Bone marrow (tissue), 2 donors: Measurements from ENCODE around the gene BATF3.
"Not testable (repeated sequence)": the region's sequence is repeated elsewhere in the genome, so short reads cannot be mapped to it uniquely, and the experiment has no call there.

ENCODE experiments used
- DNase-seq, 2 donors: peaks; one replicate each; lab custom pipeline; 2025; lab: John Stamatoyannopoulos, UW

Gene BATF3

DNA sequence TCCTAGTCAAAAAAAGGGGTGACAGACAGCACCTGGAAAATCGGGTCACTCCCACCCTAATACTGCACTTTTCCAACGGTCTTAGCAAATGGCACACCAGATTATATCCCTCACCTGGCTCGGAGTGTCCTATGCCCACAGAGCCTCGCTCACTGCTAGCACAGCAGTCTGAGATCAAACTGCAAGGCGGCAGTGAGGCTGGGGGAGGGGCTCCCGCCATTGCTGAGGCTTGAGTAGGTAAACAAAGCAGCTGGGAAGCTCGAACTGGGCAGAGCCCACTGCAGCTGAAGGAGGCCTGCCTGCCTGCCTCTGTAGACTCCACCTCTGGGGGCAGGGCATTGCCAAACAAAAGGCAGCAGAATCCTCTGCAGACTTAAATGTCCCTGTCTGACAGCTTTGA is 41.4 kb downstream of the BATF3 start:
- not testable (repeated sequence) for DNase-seq

DNA sequence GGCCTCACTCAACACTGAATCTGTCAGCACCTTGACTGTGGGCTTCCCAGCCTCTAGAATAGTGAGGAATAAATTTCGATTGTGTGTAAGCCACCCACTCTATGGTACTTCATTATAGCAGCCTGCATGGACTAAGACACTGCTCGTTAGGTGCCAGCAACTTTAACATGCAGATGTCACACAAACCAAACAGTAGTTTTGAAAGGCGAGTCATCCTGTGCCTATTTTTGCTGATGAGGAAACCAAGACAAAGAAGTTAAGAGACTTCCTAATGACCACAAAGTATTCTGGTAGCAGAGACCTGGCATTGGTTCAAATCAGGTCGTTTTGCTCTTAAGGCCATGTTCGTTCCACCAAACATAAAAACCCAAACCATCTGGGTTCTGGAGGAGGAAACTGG is 42.9 kb downstream of the BATF3 start:
- DNase-seq = no peak

DNA sequence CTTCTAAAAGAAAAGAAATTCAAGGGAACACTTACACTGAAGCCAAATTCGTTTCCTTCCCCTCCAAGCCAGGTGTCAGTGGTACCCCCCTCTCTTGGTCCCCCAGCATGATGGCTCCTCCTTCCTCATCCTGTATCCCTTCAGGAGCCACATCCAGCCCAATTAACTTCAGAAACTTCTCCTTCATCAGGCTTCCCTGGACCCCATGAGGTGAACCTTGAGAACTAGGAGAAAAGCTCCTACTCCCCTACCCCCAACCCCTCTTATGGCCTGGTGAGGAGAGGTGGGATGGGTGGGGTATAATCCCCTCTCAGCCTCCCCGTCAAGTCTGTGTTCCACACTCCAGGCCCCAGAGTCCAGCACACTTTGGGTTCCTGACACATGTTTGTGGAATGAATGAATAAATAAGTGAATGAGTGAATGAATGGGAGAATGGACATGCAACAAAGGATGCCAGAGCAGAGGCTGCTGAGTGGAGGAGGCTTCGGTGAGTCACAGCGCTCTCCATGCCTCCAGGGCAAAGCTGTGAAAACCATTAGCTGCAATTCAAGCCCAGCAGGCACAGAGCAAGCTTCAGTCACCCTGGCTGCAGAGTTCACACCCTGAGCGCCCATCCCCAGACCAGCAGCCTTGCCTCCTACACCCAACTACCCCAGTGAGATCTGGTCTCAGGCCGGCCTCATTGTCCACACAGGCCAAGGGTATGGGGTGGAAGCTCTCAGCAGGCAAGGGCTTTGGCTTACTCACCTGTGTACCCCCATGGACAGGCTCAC is 43.8 kb downstream of the BATF3 start:
- no peak for DNase-seq

DNA sequence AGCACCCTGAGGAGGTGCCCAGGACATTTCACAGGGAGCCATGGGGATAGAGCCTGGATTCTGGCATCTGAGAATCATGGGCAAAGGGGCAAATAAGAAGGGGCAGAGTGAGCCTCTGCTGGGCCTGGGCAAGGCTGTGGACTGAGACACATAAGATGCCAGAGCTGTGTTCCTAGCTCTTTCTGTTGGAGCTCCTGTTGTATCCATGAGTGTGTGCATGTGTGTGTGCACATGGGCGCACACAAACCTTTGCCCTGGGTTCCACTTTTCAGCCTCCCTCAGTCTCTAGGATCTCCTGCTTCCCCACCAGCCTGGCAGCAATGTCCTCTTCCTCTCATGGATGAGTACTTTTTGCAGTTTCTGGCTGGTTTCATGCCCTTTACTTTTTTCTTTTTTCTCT is 47.0 kb downstream of the BATF3 start:
- DNase-seq = no peak

DNA sequence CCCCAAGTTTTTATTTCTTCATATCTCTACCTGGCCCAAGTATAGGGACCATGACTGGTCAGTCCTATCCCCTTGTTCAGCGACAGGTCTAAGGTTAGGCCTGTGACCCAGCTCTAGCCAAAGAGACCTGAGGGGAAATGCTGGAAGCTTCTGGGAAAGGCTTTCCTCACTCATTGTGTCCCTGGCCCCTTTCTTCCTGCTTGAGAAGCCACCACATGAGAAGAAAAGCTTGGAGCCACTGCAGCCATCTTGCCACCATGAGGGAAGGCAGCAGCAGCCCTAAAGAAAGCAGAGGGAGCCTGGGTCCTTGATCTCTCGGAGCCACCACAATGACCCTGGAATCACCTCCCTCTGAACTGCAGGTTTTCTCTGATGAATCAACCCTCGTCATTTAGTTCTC is 47.7 kb downstream of the BATF3 start:
- no peak for DNase-seq

DNA sequence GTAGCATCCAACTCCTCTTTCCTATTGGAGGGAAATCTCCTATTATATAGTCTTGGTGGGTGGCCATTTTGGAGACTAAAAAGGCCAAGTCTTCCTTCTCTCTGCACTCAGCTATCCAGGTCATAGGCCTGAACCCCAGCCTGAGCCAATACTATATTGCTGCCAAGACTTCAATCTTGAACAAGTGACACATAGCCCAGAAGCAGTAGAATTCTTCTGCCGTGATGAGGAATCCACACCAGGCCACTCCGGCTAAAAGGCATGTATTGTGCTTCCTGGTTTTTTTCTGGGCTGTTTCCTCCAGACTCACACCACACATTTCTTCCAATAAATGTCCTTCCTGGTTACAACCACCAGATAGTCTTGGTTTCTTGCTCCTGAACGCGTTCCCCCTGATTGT is 48.1 kb downstream of the BATF3 start:
- no peak for DNase-seq

DNA sequence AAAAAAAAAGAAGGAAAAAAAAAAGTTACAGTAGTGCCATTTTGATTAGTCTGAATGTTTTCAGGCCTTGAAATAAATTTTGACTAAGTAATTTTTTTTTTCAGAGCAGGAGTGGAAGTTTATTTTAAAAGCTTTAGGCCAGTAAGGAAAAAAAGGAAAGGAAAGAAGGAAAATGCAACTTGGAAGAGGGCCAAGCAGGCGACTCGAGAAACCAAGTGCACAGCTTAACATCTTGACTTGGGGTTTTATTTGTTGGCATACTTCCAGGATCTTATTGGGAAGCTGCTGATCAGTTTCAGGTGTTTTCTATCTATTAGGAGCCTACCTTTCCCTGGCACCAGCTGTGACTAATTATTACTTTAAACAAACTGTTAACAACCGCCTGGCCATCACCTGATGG is 49.4 kb downstream of the BATF3 start:
- DNase-seq = no peak

DNA sequence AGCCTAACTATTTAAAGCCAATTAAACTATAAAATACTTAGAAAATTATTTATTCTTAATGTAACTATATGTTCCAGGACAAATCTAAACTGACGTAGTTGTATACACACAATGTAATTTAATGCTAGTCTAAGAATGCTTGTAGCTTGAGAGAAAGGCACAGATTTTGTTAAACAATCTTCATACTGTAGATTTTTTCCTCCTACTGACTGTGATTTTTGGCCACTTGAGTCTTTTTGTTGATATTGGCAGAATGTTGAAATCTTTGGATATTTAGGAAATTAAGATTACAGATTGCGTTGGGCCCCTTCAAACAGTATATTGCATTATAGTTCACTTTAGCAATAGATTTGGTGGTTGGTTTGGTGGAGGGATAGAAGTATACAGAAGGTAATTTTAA is 50.6 kb downstream of the BATF3 start:
- no peak for DNase-seq

DNA sequence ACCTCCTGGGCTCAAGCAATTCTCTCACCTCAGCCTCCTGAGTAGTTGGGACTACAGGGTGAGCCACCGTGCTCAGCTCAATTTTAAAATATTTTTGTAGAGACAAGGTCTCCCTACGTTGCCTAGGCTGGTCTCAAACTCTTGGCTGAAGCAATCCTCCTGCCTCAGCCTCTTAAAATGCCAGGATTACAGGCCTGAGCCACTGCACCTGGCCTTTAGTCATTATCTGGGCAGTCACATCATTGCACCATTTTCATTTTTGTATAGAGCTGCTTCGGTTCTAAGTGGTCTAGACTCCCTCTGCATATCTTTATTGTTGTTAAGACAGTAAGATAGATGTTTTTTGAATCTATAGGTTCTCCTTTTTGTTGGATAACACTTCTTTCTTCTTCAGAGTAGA is 51.2 kb downstream of the BATF3 start:
- no peak for DNase-seq

DNA sequence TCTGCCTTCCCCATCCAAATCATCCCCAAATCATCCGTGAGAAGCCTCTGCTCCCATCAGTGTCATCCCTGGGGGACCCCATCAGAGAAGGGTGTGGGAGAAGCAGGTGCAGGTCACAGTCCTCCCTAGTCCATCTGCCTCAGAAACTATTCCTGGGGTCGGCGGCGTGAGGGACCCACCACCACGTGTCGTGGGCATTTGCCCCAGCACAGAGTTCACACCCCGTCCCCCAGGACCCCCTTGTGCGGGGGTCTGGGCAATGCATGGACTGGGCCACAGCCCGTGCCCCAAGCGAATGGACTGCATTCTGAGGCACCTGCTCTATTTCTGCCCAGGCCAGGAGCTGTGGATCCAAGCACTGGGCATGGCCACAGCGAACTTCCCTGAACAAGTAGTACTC is 52.6 kb downstream of the BATF3 start:
- no peak for DNase-seq

DNA sequence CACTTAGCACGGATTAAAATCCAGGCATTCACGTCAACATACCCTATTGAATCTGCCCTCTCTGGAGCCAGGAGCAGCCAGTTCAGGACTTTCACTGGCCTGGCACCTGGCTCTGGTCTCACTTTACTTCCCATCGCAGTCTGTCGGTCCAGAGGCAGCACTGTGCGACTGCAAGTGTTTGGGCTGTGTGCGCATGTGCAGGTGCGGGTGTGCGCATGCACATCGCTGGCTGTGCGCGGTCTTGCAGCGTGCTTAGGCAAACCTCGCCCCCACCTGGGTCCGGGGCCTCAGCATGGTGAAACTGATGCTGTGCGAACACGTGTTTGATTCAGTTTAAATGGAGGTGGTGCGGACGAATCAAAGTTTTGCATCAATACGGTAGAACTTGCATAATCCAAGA is 53.1 kb downstream of the BATF3 start:
- no peak for DNase-seq

DNA sequence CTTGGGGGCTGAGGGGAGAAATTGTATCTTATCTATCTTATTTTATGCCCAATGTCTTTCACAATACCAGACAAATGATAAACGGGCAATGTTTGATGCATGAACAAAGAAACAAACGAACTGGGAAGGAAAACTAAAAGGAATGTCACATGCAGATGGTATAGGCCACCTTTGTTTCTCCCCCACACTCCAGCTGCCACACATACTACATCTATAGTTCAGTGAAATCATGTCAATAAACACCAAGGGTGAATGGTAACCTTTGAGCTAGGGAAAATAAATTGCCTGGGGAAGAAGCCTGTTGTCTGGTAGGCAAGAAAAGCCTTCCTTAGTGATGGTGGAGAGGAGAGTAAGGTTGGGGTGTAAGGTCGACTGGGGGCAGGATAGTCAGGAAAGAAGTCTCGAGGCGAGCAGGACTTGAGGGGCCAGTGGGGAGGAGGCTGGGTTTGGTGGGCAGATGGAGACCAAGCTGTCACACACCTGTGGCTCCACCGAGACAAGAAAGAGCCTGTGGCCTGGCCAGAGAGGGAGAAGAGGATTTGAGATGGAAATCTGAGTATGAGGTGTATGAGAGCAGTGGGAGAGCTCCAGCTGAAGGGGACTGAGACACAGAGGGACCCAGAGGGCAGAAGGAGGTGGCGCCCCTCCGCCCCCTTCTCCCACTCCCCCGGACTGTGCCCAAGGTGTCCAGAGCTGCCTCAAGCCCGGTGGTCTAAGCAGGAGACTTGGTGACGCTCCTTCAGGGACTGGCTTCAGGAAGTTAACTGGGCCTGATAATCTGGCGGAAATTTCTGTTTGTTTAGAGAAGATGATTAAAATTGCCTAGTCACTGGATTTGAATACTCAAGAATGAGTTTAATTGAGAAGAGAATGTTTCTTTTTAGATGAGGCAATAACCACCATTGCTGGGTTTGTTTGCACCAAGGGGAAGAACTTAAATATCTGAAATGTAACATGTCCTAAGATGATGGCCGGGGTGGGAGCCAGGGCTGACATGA is 53.8 kb downstream of the BATF3 start:
- no peak for DNase-seq

DNA sequence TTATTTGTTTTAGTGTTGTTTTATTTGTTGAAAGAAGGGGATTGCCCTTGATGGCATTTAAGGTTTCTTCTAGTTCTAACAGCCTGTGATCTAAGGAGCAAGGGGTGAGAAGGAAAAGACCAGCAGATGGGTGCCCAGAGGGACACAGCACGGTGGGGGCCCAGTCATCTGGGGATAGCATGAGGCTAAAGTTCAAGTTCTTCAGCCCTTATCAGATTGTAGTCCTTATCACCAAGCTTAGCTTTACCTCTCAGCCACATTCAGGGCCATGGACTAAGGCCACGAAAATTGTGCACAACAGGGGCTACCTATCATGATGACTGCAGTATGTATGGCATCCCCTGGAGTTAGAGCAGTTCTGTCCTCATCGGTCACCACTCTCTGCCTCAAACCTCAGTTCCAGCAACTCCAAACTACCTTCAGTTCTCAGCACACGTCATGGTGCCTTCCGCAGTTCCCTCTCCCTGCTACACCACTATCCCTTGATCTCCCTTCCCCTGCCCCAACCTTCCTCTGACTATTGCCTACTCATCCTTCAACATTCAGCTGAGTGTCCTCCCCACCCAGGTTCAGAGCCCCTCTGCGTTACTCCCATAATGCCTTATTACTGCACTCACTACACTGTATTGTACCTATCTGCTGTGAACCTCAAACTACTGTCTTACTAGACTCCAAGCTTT is 54.6 kb downstream of the BATF3 start:
- DNase-seq = no peak

DNA sequence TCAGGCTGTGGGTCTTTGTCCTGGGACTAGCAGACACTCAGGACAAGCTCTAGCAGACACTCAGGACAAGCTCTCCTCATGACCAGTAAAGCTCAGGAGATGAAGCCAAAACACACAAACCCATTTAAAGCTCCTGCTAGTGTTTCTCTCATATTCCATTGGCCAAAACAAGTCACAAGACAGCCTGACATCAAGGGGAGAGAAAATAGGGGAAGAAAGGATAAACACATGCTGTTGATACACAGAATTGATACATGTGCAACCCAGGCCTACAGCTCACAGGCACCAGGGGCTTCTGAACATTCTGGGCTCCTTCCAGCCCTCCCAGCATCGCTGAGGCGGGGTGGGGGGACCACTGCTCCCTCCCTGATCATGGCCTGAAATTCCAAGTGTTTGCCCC is 55.8 kb downstream of the BATF3 start:
- no peak for DNase-seq

DNA sequence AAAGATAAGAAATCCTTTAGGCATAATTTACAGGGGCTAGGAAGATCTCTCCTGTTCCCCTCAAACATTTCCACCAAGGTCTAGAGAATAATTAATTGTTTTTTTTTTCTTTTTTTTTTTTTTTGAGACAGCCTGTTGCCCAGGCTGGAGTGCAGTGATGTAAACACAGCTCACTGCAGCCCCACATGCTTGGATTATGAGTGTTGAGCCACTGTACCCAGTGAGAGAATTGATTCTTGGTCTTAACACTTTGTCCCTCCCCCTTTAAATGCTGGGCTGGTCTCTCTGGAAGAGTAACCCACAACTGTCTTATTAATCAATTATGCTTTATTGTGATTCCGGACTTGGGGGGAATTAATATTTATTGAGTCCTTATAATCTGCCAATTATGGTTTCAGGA is 57.7 kb downstream of the BATF3 start:
- no peak for DNase-seq

DNA sequence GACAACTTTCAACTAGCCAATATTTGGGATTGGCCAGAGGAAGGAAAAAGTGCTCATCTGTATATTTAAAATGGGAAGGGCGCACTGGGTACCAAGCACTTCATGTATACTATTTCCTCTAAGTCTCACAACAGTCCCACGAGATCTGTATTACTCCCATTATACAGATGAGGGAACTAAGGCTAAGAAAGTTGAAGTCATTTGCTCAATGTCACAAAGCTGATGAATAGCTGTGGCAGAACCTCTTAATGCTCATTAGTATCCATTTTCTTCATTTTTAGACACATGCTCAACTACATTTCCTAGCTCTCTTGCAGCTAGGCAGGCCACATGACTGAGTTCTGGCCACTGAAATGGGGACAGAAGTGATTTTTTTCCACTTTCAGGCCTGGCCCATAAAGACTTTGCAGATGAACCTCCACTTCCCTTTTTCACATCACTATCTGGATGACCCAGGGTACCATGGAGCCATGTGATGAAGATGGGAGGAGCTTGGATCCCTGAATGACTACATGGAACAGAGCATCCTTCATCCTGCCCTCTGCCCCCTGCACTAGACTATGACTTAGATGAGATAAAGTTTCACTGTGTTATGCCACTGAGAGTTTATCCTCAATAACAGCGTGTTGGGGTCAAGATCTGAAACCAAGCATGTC is 59.3 kb downstream of the BATF3 start:
- no peak for DNase-seq

DNA sequence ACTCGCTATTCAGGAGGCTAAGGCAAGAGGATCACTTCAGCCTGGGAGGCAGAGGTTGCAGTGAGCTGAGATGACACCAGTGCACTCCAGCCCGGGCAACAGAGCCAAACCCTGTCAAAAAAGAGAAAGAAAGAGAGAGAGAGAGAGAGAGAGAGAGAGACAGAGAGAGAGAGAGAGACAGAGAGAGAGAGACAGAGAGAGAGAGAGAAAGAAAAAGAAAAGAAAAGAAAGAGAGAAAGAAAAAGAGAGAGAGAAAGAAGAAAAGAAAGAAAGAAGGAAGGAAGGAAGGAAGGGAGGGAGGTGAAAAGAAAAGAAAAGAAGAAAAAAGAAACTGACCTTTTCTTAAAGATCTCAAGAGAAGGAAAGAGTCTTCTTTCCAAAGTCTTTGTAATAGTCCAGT is 60.1 kb downstream of the BATF3 start:
- not testable (repeated sequence) for DNase-seq

DNA sequence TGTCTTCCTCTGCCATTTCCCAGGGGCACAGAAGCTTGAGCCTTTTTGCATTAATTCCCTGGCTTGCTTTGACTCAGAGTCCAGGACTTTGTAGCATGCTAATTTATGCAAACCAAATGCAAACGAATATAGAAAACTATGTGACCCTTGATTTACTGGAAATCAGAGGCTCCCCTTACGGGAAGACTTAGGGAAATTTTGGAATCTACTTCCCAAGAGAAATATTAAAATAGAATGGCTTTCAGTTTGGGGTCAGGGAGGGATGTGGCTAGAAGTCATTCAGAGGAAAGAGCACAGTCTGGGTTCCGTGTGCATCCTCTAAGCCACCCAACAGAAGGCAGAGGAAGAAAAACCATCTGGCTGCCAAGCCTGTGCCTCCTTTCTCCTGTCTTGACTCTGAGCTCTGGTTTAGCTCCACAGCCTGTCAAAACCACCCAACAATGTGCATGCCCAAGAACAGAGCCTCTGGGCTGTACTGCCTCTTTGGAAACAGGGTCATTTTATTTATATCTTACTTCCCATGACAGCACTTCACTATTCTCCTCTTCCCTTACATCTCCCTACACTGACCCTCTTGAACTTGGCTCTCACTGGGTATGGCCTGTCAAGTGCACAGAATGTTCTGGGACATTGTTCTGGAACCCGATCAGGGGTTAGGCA is 61.0 kb downstream of the BATF3 start:
- peak in 1 of 2 donors; percentile 67 for DNase-seq

DNA sequence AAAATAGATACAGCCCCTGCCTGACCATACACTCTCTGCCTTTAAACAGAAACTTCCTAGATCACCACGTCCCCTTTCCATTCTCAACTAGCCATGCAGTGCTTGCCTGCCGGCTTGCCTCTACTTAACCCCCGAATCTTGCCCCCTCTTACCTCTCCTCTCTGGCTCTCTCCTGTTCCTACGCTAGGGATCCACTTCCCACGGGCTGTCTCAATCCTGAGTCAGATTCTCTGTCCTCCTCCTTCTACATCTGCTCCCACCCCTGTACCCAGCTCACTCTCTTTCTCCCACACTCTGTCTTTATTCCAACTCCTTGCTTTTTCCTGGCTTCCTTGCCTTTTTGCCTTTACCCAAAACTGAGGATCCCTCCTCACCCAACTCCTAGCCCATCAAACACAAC is 61.7 kb downstream of the BATF3 start:
- DNase-seq = no peak
